HG02970 (cell line): ENCODE measurements around the gene TEF.

Experiments
- ATAC-seq: cut with Tn5 transposase; IDR thresholded peaks from one replicate; pipeline ENCODE4 v1.9.1; 2021; ENCODE audit warnings: mild to moderate bottlenecking, moderate library complexity, moderate number of reproducible peaks; ENCODE audit not compliant: unreplicated experiment, low FRiP score

The TEF gene, protein sequence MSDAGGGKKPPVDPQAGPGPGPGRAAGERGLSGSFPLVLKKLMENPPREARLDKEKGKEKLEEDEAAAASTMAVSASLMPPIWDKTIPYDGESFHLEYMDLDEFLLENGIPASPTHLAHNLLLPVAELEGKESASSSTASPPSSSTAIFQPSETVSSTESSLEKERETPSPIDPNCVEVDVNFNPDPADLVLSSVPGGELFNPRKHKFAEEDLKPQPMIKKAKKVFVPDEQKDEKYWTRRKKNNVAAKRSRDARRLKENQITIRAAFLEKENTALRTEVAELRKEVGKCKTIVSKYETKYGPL

DNA sequence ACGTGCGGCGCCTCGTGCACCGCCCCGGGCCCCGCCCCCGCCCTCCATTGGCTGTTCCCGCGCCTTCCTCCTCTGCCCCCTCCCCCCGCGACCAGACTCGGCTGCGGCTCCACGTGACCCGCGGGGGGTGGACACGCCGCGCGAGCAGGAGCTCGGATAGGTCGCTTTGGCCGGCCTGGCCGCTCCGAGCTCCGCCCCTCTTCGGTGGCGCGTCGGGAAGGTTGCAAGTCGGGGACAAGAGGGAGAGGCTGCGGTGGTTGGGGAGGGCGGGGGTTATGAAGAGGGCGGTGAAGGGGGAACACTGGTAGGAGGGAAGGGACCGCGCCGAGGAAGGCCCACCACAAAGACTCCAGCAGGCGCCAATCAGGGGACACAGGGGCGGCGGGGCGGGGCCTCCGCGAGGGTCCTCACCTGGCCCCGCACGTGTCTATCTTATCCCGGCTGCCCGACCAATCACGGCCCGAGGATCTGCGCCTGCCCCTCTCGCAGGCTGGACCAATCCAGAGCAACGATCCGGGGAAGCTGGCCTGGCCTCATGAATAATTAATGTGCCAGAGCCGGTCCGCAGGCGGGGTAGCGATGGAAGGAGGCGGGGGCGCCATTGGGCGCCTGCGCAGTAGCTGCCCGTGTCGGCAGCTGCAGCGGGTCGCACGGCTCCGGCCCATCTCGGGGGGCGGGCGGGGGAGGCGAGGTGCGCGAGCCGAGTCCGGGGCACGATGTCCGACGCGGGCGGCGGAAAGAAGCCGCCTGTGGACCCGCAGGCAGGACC, at the start of gene TEF:
Gene TEF (plus strand): TSS at position 614 of the 769 bp plus-strand sequence. CDS start 103 bp downstream, at position 717.
- peak; percentile 89 for ATAC-seq

DNA sequence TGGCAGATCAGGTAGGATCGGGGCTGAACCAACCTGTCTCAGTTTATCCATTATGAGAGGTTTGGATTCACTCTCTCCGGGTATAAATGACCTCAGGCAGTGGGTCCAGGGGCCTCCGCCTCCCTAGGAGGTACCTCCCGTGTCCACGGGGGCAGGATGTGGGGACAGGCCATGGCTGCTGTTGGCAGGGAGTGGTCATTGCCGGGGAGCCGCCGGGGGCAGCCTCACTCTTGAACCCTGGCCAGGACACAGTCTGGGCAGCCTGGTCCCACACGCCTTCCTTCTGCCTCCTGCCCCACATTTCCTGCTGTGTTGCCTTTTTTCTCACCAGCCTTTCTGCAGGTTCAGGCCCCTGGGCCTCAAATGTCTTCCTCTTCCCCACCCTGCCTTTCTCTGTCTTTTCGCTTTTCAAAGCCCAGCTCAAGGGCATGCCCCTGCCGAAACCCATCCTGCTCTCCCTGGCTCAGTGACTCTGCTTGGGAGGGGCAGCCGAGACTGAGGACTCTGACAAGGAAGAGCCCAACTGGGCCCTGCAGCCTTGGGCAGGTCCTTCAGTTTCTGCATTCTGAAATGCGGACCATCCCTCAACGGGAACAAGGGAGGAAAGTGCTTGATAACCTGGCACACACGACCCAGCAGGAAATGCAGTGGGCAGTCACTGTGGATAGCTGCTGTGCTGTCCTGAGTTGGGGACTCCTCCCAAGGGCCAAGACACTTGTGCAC, 49.4 kb upstream of the TEF start:
- ATAC-seq: no peak

DNA sequence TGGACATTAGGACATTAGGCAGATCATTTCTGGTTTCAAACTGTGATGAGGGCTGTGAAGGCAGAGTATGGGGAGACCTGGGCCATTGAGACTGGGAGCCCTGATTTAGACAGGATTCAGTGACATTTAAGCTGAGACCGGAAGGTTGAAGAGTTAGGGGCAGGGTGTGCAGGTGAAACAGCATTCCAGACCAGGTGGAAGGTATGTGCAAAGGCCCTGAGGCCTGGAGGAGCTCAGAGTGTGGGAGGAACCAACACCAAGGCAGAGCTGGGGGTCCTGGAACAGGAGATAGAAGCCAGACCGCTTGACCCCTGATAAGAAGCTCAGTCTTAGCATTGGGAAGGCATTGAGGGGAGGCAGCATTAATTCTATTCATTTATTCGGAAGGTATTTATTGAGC, 47.9 kb upstream of the TEF start:
- no peak for ATAC-seq

DNA sequence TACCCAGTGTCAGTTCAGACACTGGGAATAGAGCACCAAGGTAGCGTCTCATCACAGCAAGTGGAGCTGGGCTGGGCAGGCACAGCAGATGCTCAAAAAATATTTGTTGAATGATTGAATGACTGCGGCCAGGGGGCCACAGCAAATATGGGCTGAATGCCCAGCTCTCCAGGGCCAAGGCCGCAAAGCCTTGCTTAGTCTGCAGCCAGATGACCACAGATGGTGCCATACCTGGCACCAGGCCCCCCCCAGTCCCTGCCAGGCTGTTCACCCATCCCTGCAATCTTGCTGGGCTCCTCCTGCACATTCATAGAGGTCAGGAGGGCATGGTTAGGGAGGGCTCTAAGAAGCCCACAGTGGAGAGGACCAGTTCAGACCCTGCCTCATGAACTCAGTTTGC, 47.5 kb upstream of the TEF start:
- ATAC-seq: no peak

DNA sequence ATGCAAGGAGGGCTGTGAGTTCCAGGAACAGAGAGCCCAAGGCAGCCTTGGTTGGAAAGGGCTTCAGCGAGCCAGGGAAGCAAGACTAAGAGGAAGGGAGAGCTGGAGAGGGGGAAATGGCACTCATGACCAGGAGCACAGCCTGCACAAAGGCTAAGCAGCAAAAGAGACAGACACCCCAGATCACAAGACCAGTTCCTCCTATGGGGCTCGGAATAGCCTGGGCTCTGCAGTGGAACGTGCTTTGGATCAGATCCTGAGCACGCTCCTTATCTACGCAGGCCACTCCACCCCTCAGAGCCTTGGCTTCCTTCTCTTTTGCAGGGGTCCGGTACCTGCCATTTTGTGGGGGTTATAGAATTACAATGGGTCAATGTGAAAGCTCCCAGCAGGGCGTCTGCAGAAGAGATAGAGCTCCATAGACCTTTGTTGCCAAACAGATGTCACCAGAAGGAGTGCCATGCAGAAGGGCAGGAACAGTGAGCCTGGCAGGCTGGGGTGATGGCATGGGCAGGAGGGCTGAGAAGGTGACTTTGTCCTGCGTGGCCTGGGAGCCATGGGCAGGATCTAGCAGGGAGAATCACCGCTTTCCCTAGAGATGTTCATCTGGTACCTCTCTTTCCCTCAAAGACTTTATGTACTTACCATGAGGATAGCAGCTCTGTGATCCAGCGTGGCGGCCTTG, 46.6 kb upstream of the TEF start:
- no peak for ATAC-seq

DNA sequence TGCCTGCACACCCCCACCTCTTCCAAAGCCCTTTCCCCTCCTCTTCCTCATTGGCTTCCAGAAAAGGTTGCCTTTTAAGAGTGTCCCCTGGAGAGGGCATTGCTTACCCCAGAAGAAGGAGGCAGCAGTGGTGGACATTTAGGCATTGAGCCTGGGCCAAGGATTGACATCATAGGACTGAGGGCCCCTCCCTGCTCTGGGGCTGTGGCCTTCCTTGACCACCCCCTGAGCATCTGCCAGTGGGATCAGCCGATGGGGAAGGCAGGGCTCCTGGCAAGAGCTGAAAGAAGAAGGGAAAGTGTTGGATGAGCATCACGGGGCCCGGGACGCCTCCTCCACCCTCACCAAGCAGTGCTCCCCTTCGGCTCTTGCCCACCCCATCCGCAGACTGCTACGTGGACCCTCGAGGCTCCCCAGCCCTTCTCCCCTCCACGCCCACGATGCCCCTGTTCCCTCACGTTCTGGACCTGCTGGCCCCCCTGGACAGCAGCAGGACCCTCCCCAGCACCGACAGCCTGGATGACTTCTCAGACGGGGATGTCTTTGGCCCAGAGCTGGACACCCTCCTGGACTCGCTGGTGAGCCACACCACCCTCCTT, 43.0 kb upstream of the TEF start:
- no peak for ATAC-seq

DNA sequence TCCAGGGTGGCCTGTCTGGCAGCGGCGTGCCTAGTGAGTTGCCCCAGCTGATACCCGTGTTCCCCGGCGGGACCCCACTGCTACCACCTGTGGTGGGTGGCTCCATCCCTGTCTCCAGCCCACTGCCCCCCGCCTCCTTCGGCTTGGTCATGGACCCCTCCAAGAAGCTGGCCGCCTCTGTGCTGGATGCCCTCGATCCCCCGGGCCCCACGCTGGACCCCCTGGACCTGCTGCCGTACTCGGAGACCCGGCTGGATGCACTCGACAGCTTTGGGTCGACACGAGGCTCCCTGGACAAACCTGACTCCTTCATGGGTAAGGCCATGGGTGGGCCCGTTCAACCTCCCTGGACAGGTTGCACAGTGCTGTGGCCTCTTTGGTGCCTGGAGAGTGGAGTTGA, 41.9 kb upstream of the TEF start:
- ATAC-seq: no peak

DNA sequence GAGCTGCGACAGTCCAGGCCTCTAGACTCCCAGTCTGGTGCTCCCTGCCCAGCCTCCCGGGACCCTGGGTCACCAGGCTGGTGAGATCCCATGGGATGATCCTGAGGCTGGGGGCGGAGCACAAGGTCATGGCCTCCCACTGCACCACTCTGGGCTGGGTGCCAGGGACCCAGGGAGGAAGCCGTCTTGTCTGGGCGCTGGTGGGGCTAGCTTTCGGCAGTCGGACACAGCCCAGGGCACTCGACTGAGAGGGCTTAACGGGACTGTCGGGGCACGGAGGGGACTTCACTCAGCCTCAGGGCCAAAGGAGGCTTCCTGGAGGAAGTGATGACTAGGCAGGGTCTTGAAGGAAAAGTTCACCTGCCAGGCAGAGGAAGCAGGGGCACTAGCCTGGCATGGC, 41.4 kb upstream of the TEF start:
- ATAC-seq: no peak

DNA sequence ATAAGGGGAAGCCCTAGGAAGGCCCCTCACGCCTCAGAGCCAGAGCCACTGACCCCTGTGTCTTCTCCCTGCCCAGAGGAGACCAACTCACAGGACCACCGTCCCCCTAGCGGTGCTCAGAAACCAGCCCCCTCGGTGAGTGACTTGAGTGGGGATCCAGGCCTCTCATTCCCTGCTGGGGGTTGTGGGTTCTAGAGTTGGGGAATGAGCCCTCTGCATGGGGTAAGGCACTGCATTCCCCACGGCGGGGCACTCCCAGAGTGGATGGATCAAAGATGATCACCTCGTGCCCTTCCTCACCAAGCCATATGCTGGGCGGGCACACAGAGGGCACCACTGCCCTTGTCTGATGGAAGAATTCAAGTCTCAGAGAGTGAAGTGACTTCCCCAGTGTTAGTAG, 40.7 kb upstream of the TEF start:
- no peak for ATAC-seq

DNA sequence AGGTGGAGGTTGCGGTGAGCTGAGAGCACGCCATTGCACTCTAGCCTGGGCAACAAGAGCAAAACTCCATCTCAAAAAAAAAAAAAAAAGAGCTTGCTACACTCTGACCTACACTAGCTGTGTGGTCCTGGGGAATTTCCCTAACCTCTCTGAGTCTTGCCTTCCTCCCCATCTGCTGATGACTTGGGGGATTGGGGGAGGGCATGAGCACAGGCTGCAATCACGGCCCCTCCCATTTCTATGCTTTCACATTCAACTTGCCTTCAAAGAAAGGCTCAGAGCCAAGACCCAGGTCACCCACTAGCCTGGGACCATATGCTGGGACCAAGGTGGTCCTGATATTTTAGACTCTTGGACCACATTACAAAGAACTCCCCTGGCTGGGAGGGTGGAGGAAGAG, 39.8 kb upstream of the TEF start:
- ATAC-seq: no peak

DNA sequence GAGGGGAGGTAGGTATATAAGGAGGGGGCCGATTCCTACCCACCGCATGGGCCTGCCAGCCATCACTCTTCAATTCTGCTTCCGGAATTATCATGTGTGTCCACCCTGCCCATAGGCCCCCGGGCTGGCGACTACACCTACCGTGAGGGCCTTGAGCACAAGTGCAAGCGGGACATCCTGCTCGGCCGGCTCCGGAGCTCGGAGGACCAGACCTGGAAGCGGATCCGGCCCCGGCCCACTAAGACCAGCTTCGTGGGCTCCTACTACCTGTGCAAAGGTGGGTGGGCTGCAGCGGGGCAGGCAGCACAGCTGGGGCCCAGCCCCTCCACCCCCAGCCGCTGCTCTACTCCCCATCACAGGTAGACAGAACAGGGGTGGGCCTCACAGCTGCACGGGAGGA, 38.4 kb upstream of the TEF start:
- ATAC-seq: no peak

DNA sequence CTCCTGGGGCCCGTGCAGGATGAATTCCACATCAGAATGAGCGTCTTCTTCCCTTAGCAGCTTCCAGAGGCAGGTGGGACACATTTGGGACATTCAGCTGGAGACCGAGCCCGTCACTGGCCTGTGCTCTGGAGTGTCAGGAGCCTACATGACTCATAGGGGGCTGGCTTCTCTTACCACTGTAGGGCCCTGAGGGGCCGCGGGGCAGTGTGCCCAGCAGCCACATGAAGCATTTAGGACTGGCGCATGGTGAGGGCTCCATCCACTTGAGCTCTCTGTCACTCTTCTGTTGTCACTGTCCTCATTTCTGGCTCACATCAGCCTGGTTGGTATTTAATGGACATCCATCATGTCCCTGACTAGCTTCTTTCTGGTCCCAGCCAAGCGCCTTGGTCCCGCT, 38.0 kb upstream of the TEF start:
- ATAC-seq: no peak

DNA sequence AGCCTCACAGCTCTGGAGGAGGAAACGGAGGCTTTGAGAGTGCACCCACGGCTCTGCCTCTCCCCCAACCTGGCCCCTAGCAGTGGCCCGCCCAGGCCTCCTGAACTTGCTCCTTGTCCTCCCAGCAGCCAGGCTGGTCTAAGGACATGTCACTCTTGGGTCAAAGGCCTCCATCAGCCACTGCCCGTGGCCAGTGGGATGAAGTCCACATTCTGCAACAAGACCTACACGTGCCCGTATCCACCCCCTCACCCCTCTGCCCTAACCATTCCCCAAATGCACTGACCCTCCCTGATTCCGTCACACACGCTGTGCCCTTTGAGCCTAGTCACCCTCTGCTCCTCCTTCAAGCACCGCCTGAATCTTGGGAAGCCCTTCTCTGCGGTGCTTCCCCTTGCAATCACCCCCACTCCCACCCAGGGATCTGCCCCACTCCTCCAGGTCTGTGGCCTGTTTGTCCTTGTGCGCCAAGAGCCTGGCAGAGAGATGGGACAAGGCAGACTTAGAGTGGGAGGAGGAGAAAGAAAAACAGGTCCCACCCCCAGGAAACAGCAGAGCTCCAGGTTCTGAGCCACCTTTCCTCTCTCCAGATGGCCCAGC, 37.5 kb upstream of the TEF start:
- no peak for ATAC-seq

DNA sequence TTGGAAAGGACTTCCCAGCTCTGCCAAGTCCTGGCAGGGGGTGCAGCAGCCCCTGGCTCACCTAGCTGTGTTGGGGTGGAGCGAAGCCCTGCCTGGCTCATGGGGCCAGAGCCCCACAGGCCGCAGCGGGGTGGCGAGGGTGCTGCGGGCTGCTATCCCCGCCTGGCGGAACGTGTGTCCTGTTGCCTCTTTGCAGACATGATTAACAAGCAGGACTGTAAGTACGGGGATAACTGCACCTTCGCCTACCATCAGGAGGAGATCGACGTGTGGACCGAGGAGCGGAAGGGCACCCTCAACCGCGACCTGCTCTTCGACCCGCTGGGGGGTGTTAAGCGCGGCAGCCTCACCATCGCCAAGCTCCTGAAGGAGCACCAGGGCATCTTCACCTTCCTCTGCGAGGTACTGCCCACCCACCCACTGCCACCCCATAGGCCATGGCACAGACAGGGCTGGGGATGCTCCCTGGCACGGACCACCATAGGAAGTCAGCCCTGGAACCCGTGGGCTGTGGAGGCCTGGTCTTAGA, 35.9 kb upstream of the TEF start:
- no peak for ATAC-seq

DNA sequence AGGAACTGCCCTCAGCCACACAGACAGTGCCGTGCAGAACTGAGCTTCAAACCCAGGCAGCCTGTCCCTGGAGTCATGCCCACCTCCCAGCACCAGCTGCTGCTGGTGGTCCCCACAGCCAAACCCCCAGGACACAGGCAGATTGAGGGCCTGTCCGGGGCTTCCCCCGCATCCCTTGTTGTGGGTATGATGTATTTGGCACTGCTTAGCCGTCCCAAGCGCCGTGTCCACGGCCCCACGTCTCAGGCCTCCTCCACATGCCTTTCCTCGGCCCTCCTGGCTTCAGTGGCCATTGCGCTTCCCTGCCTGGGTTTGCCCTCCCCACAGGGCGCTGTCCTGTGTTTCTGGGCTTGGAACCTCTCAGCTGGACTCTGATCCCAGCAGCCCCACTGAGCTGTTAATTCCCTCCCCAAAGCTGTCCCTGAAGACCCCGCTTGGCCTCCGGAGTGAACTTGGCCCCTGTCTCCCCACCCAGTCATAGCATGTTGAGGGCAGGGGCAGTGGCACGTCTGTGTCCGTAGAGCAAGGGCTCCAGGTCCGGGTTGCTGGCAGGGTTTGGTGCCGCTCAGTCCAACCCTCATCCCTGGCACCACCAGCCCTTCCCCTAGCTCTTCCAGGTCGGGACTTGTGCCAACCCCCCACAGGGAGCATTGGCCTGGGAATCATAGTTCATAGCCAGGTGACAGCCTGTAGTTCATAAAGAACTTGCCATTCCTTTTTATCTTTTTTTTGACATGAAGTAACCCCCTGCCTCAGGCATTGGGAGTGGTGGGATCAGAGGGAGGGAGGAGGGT, 34.5 kb upstream of the TEF start:
- no peak for ATAC-seq

DNA sequence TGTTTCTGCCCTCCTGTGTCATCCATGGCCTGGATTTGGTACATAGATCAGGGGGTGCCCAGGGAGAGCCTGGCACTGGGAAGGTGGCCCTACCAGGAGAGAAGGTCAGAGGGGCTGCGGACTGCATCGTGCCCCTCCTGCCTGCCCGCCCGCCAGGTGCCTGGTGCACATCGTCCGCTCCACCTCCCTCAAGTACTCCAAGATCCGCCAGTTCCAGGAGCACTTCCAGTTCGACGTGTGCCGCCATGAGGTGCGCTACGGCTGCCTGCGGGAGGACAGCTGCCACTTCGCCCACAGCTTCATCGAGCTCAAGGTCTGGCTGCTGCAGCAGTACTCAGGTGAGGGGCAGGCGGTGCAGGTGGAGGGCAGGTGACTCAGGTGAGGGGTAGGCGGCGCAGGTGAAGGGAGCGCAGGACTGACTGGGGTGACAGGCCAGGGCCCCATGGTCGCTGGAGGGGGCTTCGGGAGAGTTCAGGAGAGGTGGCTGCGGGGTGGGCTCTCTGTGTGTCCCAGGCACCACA, 32.7 kb upstream of the TEF start:
- ATAC-seq: no peak

DNA sequence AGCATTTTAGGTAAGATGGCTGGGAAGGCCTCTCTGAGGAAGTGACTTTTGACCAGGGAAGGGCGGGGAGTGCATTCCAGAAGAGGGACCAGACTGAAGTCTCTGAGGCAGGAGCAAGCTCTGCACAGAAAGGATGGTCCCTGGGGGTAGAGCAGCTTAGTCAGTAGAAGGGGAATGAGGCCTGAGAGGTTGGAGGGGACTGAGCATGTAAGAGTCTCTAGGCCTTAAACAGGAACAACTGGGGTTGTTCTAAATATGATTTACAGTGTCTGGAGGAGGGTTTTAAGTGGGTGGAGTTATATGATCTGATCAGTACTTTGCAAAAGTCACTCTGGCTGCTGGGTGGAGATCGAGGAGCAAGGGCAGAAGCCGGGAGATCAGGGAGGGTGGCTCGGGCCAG, 31.7 kb upstream of the TEF start:
- no peak for ATAC-seq

DNA sequence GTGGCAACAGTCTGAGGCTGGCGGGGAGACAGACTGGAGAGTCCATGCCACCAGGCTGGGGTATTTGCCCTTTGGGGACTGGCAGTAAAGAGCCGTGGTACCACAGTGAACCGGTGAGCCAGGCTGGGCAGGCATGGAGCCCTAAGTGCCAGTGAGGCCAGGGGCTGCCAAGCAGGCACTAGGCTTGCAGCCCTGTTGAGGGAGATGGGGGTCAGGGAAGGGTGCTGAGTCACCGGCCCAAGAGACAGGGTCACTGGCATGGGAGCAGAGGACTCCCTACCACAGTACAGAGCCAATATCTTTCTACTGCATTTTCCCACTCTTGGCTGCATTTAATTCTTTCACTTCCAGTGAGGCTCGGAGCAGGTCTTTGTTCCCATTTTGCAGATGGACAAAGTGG, 30.7 kb upstream of the TEF start:
- ATAC-seq: no peak

DNA sequence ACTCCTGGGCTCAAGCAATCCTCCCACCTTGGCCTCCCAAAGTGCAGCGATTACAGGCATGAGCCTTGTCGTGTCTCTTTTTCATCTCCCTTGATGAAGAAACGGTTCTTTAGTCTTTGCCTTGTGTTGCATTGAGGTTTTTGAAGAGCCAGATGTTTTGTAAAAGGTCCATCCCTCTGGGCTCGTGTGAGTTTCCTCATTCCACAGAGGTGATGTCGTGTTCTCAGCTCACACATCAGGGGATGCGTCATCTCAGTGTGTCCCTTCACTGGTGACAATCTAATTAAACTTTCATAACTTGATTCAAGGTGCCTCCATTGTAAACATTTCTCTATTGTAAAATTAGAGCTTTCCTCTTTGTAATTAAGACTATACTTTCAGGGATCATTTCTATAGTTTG, 29.7 kb upstream of the TEF start:
- no peak for ATAC-seq
